GM21423 (cell line): ENCODE measurements around the gene BPTF.
"Not testable (repeated sequence)": the region's sequence is repeated elsewhere in the genome, so short reads cannot be mapped to it uniquely, and the experiment has no call there.

Experiments
- ATAC-seq: cut with Tn5 transposase; IDR thresholded peaks from one replicate; pipeline ENCODE4 v1.9.1; 2021; ENCODE audit warnings: mild to moderate bottlenecking, moderate library complexity; ENCODE audit not compliant: unreplicated experiment

BPTF gene, protein sequence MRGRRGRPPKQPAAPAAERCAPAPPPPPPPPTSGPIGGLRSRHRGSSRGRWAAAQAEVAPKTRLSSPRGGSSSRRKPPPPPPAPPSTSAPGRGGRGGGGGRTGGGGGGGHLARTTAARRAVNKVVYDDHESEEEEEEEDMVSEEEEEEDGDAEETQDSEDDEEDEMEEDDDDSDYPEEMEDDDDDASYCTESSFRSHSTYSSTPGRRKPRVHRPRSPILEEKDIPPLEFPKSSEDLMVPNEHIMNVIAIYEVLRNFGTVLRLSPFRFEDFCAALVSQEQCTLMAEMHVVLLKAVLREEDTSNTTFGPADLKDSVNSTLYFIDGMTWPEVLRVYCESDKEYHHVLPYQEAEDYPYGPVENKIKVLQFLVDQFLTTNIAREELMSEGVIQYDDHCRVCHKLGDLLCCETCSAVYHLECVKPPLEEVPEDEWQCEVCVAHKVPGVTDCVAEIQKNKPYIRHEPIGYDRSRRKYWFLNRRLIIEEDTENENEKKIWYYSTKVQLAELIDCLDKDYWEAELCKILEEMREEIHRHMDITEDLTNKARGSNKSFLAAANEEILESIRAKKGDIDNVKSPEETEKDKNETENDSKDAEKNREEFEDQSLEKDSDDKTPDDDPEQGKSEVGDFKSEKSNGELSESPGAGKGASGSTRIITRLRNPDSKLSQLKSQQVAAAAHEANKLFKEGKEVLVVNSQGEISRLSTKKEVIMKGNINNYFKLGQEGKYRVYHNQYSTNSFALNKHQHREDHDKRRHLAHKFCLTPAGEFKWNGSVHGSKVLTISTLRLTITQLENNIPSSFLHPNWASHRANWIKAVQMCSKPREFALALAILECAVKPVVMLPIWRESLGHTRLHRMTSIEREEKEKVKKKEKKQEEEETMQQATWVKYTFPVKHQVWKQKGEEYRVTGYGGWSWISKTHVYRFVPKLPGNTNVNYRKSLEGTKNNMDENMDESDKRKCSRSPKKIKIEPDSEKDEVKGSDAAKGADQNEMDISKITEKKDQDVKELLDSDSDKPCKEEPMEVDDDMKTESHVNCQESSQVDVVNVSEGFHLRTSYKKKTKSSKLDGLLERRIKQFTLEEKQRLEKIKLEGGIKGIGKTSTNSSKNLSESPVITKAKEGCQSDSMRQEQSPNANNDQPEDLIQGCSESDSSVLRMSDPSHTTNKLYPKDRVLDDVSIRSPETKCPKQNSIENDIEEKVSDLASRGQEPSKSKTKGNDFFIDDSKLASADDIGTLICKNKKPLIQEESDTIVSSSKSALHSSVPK (N-terminal part only)

GRCh38 chr17:67824735-67825626 lies at the start of gene BPTF:
Gene BPTF (plus strand): TSS chr17:67825503. CDS start chr17:67825725, 222 bp downstream.
- peak; percentile 80 for ATAC-seq

- no peak for ATAC-seq
Measured at GRCh38 chr17:67779098-67779672, 46.1 kb upstream of the BPTF start.

- ATAC-seq, result no peak
Measured at GRCh38 chr17:67784364-67785121, 40.8 kb upstream of the BPTF start.

GRCh38 chr17:67785122-67785477 lies 40.2 kb upstream of the BPTF start:
- ATAC-seq, result no peak

- no peak for ATAC-seq
Measured at GRCh38 chr17:67785504-67785903, 39.8 kb upstream of the BPTF start.

- peak; percentile 91 for ATAC-seq
Measured at GRCh38 chr17:67800495-67800928, 24.8 kb upstream of the BPTF start.

- no peak for ATAC-seq
Measured at GRCh38 chr17:67801626-67802175, 23.6 kb upstream of the BPTF start.

GRCh38 chr17:67810464-67810863 lies 14.8 kb upstream of the BPTF start:
- ATAC-seq, result no peak

GRCh38 chr17:67812380-67812779 lies 12.9 kb upstream of the BPTF start:
- ATAC-seq, result not testable (repeated sequence)

DNA sequence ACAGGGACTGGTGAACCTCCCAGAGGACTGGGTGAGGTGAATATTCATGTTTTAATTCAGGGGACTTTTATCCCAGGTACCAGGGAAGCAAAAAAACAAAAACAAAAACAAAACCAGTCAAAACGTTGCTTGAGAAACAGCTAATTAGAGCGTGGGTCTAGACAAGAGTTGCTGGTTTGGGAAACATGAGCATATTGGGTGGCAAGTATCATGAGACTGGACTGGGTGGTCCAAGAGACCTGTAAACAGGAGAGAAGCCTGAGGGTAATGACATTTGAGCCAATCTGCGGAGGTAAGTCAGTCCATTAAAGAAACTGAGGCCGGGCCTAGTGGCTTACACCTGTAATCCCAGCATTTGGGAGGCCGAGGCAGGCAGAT lies 11.5 kb upstream of the BPTF start:
- no peak for ATAC-seq

DNA sequence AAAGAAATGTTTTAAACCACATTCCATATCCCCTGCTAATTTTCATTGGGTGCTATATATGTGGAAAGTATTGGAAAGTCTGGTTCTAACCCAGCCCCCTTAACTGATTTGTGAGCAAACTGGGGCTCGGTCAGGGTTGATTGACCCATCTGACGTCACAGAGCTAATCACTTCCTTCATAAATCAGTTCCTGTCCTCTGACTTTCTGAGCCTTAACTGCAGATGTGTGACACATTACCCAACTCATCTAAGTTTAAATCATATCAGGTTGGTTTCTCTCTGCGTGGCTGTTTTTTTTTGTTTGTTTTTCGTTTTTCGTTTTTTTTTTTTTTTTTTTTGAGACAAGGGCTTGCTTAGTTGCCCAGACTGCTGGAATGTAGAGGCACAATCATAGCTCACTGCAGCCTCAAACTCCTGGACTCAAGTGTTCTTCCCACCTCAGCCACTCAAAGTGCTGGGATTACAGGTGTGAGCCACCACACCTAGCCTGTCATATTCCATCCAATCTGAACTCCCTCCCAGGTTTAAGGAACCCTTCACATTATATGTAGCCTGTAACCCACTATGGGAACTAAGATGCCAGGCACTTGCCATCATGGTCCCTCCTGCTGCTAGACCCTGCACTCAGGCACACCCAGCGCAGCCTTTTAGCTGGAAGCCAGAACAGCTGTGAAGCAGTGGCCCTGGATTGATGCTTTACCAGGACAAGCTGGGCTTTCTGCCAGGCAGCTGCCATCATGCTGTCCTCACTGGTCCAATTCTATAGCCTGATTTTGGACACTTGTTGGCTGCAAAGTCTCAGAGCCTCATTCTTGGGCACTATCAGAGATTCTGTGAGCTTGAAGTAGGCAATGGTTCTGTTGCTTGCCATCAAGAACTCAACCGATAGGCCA lies 6.9 kb upstream of the BPTF start:
- peak; percentile 67 for ATAC-seq

DNA sequence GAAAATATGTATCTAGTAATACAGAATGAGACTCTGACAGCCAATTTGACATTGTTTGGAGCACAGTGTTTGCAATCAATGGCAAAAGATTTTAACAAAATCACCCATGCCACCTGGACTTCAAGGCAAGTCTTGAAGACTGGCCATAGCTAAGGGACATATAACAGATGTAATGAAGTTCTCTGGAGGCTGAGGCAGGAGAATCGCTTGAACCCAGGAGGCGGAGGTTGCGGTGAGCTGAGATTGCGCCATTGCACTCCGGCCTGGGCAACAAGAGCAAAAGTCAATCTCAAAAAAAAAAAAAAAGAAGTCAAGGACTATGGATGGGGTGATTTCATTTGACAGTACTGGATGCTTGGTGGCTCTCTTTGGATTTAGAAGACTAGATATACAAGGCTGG lies 5.6 kb upstream of the BPTF start:
- ATAC-seq, result no peak

- no peak for ATAC-seq
Measured at GRCh38 chr17:67821871-67822367, 3.4 kb upstream of the BPTF start.

DNA sequence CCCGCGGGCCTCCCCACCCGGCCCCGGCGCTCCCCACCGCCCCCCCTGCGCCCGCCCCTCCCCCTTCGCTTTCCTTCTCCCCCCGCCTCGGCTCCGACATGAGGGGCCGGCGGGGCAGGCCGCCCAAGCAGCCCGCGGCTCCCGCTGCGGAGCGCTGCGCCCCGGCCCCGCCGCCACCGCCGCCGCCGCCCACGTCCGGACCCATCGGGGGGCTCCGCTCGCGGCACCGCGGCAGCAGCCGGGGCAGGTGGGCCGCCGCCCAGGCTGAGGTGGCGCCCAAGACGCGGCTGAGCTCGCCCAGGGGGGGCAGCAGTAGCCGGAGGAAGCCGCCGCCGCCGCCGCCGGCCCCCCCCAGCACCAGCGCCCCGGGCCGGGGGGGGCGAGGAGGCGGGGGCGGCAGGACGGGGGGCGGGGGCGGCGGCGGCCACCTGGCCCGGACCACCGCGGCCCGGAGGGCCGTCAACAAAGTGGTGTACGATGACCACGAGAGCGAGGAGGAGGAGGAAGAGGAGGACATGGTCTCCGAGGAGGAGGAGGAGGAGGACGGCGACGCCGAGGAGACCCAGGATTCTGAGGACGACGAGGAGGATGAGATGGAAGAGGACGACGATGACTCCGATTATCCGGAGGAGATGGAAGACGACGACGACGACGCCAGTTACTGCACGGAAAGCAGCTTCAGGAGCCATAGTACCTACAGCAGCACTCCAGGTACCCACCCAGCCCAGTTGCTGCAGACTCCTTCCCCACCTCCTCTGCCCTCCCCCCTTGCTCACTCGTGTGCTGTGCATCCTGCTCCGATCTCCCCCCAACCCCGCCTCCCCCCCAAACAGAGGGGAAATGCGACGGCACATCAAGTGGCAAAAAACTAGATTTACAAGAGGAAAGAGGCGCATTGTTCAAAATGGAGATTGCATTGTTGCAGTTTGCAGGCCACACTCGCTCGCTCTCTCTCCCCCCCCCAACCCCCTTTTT lies 611 bp downstream of the BPTF start:
- peak; percentile 36 for ATAC-seq

DNA sequence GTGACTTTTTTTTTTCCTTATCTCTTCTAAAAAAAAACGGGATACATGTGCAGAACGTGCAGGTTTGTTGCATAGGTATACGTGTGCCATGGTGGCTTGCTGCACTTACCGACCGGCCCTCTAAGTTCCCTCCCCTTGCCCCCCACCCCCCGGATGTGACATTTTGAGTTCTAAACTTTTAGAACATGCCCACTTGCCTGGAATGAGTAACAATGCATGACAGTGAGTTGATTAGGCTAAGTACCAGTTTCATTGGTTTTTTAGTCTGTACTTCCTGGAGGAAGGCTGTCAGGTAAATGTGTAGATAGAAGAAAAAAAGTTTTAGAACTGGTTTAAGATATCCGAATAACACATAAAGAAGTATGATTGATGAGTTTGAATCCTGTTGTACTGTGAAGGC lies 4.0 kb downstream of the BPTF start:
- peak; percentile 24 for ATAC-seq

GRCh38 chr17:67830440-67830839 lies 5.1 kb downstream of the BPTF start:
- ATAC-seq, result no peak
